Measurements from ENCODE around the gene NGEF. TPM values are rescaled to one million over a fixed set of nuclear protein-coding genes. Genes with fewer than 3 reads are reported as not detected.

NGEF gene
- total RNA-seq, 1 donor from 2014 or later, result 0.16 TPM

GRCh38 chr2:232873292-232873908 is 139.7 kb downstream of the NGEF start:
- no peak overlapping the region for H3K4me3 ChIP-seq (ENCODE audit: insufficient read depth, low read depth, low read length)
- peaks cover 9% of the 10 kb centered on the region for H3K36me3 Mint-ChIP-seq (ENCODE audit: low read depth, unreplicated experiment)
- no peak overlapping the region for H3K4me2 ChIP-seq (ENCODE audit: low read length)
- H3K9ac ChIP-seq (ENCODE audit: low read length), result no peak overlapping the region
- no peaks in the 10 kb centered on the region for H3K36me3 ChIP-seq (ENCODE audit: insufficient read depth, low read length)
- H3K27me3 Mint-ChIP-seq (ENCODE audit: low read depth, unreplicated experiment), result peaks cover 15% of the 10 kb centered on the region
- no peak overlapping the region for H3K27ac Mint-ChIP-seq (ENCODE audit: unreplicated experiment)
- H3K79me2 ChIP-seq (ENCODE audit: insufficient read depth, low read length), result no peaks in the 10 kb centered on the region
- no peak overlapping the region for H3K4me3 Mint-ChIP-seq (ENCODE audit: unreplicated experiment)
- H3K27ac ChIP-seq (ENCODE audit: low read depth, low read length), result no peak overlapping the region
- H4K20me1 ChIP-seq (ENCODE audit: insufficient read depth, low read length), result no peaks in the 10 kb centered on the region
- no peaks in the 10 kb centered on the region for H3K9me3 ChIP-seq (ENCODE audit: insufficient read depth, low read depth, low read length)
- no peaks in the 10 kb centered on the region for H3K4me1 ChIP-seq (ENCODE audit: insufficient read depth, low read length)
- FAIRE-seq (no peak), DNase-seq (ENCODE audit: low read depth) (no peak)
- no peak overlapping the region for H2AFZ ChIP-seq (ENCODE audit: low read depth, low read length)
- H3K9me3 Mint-ChIP-seq (ENCODE audit: unreplicated experiment), result no peaks in the 10 kb centered on the region
- H3K4me1 Mint-ChIP-seq (ENCODE audit: low read depth, unreplicated experiment), result peaks cover 9% of the 10 kb centered on the region
- no peaks in the 10 kb centered on the region for H3K27me3 ChIP-seq (ENCODE audit: insufficient read depth, low read length)
- TF ChIP-seq CTCF (IDR thresholded peaks at IDR 0.05; ENCODE audit: insufficient read depth, low read depth, low read length) (no peak), EZH2 (IDR thresholded peaks at IDR 0.05; ENCODE audit: insufficient read depth, low read length) (no peak)

GRCh38 chr2:232872826-232873225 is 140.2 kb downstream of the NGEF start:
- Histone ChIP-seq H3K4me1 (ENCODE audit: insufficient read depth, low read length) (no peaks in the 10 kb centered on the region), H4K20me1 (ENCODE audit: insufficient read depth, low read length) (no peaks in the 10 kb centered on the region), H3K79me2 (ENCODE audit: insufficient read depth, low read length) (no peaks in the 10 kb centered on the region), H3K4me2 (ENCODE audit: low read length) (no peak overlapping the region), H3K4me3 (ENCODE audit: insufficient read depth, low read depth, low read length) (no peak overlapping the region), H3K36me3 (ENCODE audit: insufficient read depth, low read length) (no peaks in the 10 kb centered on the region), H2AFZ (ENCODE audit: low read depth, low read length) (no peak overlapping the region), H3K27me3 (ENCODE audit: insufficient read depth, low read length) (no peaks in the 10 kb centered on the region), H3K9me3 (ENCODE audit: insufficient read depth, low read depth, low read length) (no peaks in the 10 kb centered on the region), H3K27ac (ENCODE audit: low read depth, low read length) (no peak overlapping the region), H3K9ac (ENCODE audit: low read length) (no peak overlapping the region)
- no peak for TF ChIP-seq EZH2 (IDR thresholded peaks at IDR 0.05; ENCODE audit: insufficient read depth, low read length)
- TF ChIP-seq CTCF (IDR thresholded peaks at IDR 0.05; ENCODE audit: insufficient read depth, low read depth, low read length), result no peak
- Mint-ChIP-seq H3K9me3 (ENCODE audit: unreplicated experiment) (no peaks in the 10 kb centered on the region), H3K27ac (ENCODE audit: unreplicated experiment) (no peak overlapping the region), H3K27me3 (ENCODE audit: low read depth, unreplicated experiment) (peaks cover 13% of the 10 kb centered on the region), H3K4me1 (ENCODE audit: low read depth, unreplicated experiment) (peaks cover 9% of the 10 kb centered on the region), H3K36me3 (ENCODE audit: low read depth, unreplicated experiment) (peaks cover 8% of the 10 kb centered on the region), H3K4me3 (ENCODE audit: unreplicated experiment) (no peak overlapping the region)
- FAIRE-seq, result no peak
- no peak for DNase-seq (ENCODE audit: low read depth)
